H9 (cell line): ENCODE data around the gene PDGFRB. TPM values are rescaled to one million over a fixed set of nuclear protein-coding genes. Genes with fewer than 3 reads are reported as not detected.

Experiments used
- DNase-seq: peaks from one replicate; pipeline ENCODE4 v3.0.0-alpha.2; 2017
- H2AFZ ChIP-seq: one replicate; pipeline ENCODE4 v1.6.1; 2013; ENCODE audit warnings: mild to moderate bottlenecking, low read length, control low read depth, moderate library complexity
- H2AK5ac ChIP-seq: 2 replicates; pipeline ENCODE4 v1.6.1; 2013; ENCODE audit warnings: low read length, control low read depth, mixed read lengths; ENCODE audit not compliant: insufficient read length
- H2BK120ac ChIP-seq: one replicate; pipeline ENCODE4 v1.6.1; 2013; ENCODE audit warnings: low read depth, mild to moderate bottlenecking, low read length, control low read depth, inconsistent platforms; ENCODE audit not compliant: poor library complexity, severe bottlenecking
- H2BK12ac ChIP-seq: 2 replicates; pipeline ENCODE4 v1.6.1; 2013; ENCODE audit warnings: low read length, control low read depth, mixed read lengths, low read depth; ENCODE audit not compliant: insufficient read length
- H2BK15ac ChIP-seq: 2 replicates; pipeline ENCODE4 v1.6.1; 2013; ENCODE audit warnings: low read depth, low read length, control low read depth
- H2BK20ac ChIP-seq: one replicate; pipeline ENCODE4 v1.6.1; 2013; ENCODE audit warnings: low read depth, mild to moderate bottlenecking, low read length, control low read depth, inconsistent platforms; ENCODE audit not compliant: poor library complexity, severe bottlenecking
- H2BK5ac ChIP-seq: 2 replicates; pipeline ENCODE4 v1.6.1; 2013; ENCODE audit warnings: low read length, control low read depth, mixed read lengths; ENCODE audit not compliant: insufficient read length
- H3K14ac ChIP-seq: 2 replicates; pipeline ENCODE4 v1.6.1; 2013; ENCODE audit warnings: low read length, control low read depth; ENCODE audit not compliant: insufficient read depth
- H3K18ac ChIP-seq: 2 replicates; pipeline ENCODE4 v1.6.1; 2013; ENCODE audit warnings: low read depth, mild to moderate bottlenecking, mixed read lengths, low read length, control low read depth; ENCODE audit not compliant: insufficient read length
- H3K23ac ChIP-seq: 2 replicates; pipeline ENCODE4 v1.6.1; 2013; ENCODE audit warnings: low read length, control low read depth, mixed read lengths, low read depth; ENCODE audit not compliant: insufficient read length
- H3K23me2 ChIP-seq: 2 replicates; pipeline ENCODE4 v1.6.1; 2013; ENCODE audit warnings: low read depth, mild to moderate bottlenecking, mixed read lengths, low read length, control low read depth; ENCODE audit not compliant: insufficient read length, poor library complexity, severe bottlenecking
- H3K27ac ChIP-seq: 2 replicates; pipeline ENCODE4 v1.5.1; 2013; ENCODE audit warnings: low read length, control low read depth, mixed read lengths, low read depth; ENCODE audit not compliant: insufficient read length
- H3K27me3 ChIP-seq: 2 replicates; pipeline ENCODE4 v1.6.1; 2013; ENCODE audit warnings: low read length, control low read depth, inconsistent platforms; ENCODE audit not compliant: insufficient read depth
- H3K4ac ChIP-seq: 2 replicates; pipeline ENCODE4 v1.6.1; 2013; ENCODE audit warnings: low read depth, mild to moderate bottlenecking, control low read depth, inconsistent platforms, low read length, moderate library complexity
- H3K4me1 ChIP-seq: 2 replicates; pipeline ENCODE4 v1.6.1; 2013; ENCODE audit warnings: low read length, control low read depth, inconsistent platforms; ENCODE audit not compliant: insufficient read depth
- H3K4me2 ChIP-seq: 2 replicates; pipeline ENCODE4 v1.6.1; 2013; ENCODE audit warnings: low read length, control low read depth, mixed read lengths; ENCODE audit not compliant: insufficient read length, insufficient read depth
- H3K56ac ChIP-seq: 2 replicates; pipeline ENCODE4 v1.6.1; 2013; ENCODE audit warnings: low read depth, mild to moderate bottlenecking, mixed read lengths, low read length, control low read depth; ENCODE audit not compliant: insufficient read length
- H3K79me1 ChIP-seq: 2 replicates; pipeline ENCODE4 v1.6.1; 2013; ENCODE audit warnings: low read depth, mild to moderate bottlenecking, moderate library complexity, low read length, control low read depth, inconsistent platforms; ENCODE audit not compliant: insufficient read depth, poor library complexity, severe bottlenecking
- H3K79me2 ChIP-seq: 2 replicates; pipeline ENCODE4 v1.6.1; 2013; ENCODE audit warnings: low read length, control low read depth, inconsistent platforms; ENCODE audit not compliant: insufficient read depth
- H3K9ac ChIP-seq: 2 replicates; pipeline ENCODE4 v1.6.1; 2013; ENCODE audit warnings: low read length, control low read depth, mixed read lengths; ENCODE audit not compliant: insufficient read length; ENCODE audit errors: extremely low read depth
- H3K9me3 ChIP-seq: one replicate; pipeline ENCODE4 v1.6.1; 2013; ENCODE audit warnings: low read depth, low read length, inconsistent platforms; ENCODE audit not compliant: control insufficient read depth
- H3T11ph ChIP-seq: one replicate; pipeline ENCODE4 v1.6.1; 2013; ENCODE audit warnings: mild to moderate bottlenecking, low read length, control low read depth, inconsistent platforms
- H4K20me1 ChIP-seq: one replicate; pipeline ENCODE4 v1.6.1; 2013; ENCODE audit not compliant: control insufficient read depth, insufficient read length, insufficient read depth
- H4K5ac ChIP-seq: 2 replicates; pipeline ENCODE4 v1.6.1; 2013; ENCODE audit warnings: low read depth, mild to moderate bottlenecking, mixed read lengths, low read length, control low read depth; ENCODE audit not compliant: insufficient read length
- H4K8ac ChIP-seq: replicated peaks from 2 replicates; pipeline ENCODE4 v1.6.1; 2013; ENCODE audit warnings: low read length, control low read depth, mixed read lengths, low read depth; ENCODE audit not compliant: insufficient read length
- H4K91ac ChIP-seq: 2 replicates; pipeline ENCODE4 v1.6.1; 2013; ENCODE audit warnings: low read depth, mild to moderate bottlenecking, moderate library complexity, mixed read lengths, low read length, control low read depth; ENCODE audit not compliant: insufficient read length
- H3K27ac Mint-ChIP-seq, 3 experiments: 2 replicates in 2 of 3; 3 replicates in 1 of 3; pipeline ENCODE4 v1.8.0; 2020 to 2021; ENCODE audit warnings: mixed read lengths in 3 of 3, mild to moderate bottlenecking in 1 of 3, moderate library complexity in 1 of 3
- H3K27me3 Mint-ChIP-seq: 2 replicates; pipeline ENCODE4 v1.8.0; 2021; ENCODE audit warnings: low read depth, mild to moderate bottlenecking, moderate library complexity, mixed read lengths
- H3K36me3 Mint-ChIP-seq, 3 experiments: 2 replicates in 2 of 3; 3 replicates in 1 of 3; pipeline ENCODE4 v1.8.0; 2020 to 2021; ENCODE audit warnings: low read depth in 3 of 3, mixed read lengths in 3 of 3; ENCODE audit not compliant: insufficient read depth in 1 of 3
- H3K4me1 Mint-ChIP-seq, 2 experiments: 2 replicates each; pipeline ENCODE4 v1.8.0; 2020; ENCODE audit warnings: mixed read lengths in 2 of 2
- H3K4me3 Mint-ChIP-seq, 2 experiments: 2 replicates in 1 of 2; 3 replicates in 1 of 2; pipeline ENCODE4 v1.8.0; 2020 to 2021; ENCODE audit warnings: mild to moderate bottlenecking in 2 of 2, mixed read lengths in 2 of 2, moderate library complexity in 1 of 2
- H3K9me3 Mint-ChIP-seq, 2 experiments: 2 replicates in 1 of 2; 3 replicates in 1 of 2; pipeline ENCODE4 v1.8.0; 2020; ENCODE audit warnings: mild to moderate bottlenecking in 2 of 2, mixed read lengths in 2 of 2, moderate library complexity in 1 of 2
- WGBS: extraction: QIAGEN DNeasy Blood & Tissue Kit; methylation state at CpG from one replicate; pipeline ENCODE4 v1.1.7; 2013; ENCODE audit warnings: missing lambda C conversion rate, low lambda C conversion rate, mixed read lengths; ENCODE audit not compliant: insufficient read length; ENCODE audit errors: extremely low coverage; 5-methylcytosine and 5-hydroxymethylcytosine counted together
- total RNA-seq: library from RNA; stranded (reverse); gene quantifications from 2 replicates; pipeline ENCODE4 v1.2.1, GENCODE V29; 2021
- TF ChIP-seq, protein P1 (sequence below): fragments of 200-600 bp; sonication (generic); conservative IDR thresholded peaks from 3 replicates; pipeline ENCODE4 v1.8.0; 2021; ENCODE audit warnings: antibody characterized with exemption, mild to moderate bottlenecking

PDGFRB gene
- total RNA-seq, 1 experiment from 2014 or later, result 2.2 TPM

DNA sequence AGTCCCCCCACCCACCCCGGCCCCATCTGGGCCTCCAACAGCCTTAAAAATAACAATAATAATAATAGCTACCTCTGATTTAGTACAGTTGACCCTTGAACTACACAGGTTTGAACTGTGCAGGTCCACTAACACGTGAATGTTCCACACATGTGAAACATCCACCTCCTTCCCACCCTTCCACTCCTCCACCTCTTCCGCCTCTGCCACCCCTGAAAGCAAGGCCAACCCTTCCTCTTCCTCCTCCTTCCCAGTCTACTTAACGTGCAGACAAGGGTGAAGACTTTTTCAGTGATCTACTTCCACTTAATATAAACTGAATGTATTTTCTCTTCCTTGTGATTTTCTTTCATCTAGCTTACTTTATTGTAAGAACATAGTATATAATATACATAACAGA lies 10.8 kb downstream of the PDGFRB start:
- H4K20me1 ChIP-seq, result no peaks in the 10 kb centered on the region
- H3K79me1 ChIP-seq, result no peaks in the 10 kb centered on the region
- no peaks in the 10 kb centered on the region for H3K9me3 Mint-ChIP-seq
- peak overlapping the region in 1 of 2 experiments; percentile 6; a peak in 1 of 5 replicates for H3K4me3 Mint-ChIP-seq
- H3K27ac ChIP-seq, result no peak overlapping the region
- peaks cover 4% of the 10 kb centered on the region; the same call in 1 of the 2 replicates for H3K27me3 Mint-ChIP-seq
- H2BK12ac ChIP-seq, result no peak overlapping the region
- H3K4me1 Mint-ChIP-seq, result peaks cover 27 to 40% of the 10 kb centered on the region in 2 experiments
- no peaks in the 10 kb centered on the region for H3K36me3 Mint-ChIP-seq
- H3K27ac Mint-ChIP-seq, result peak overlapping the region in 2 of 3 experiments; percentile 1 to 52; a peak in 2 of 7 replicates
- WGBS, result no CpG with 5 or more reads among the region's 4 CpGs
- no peaks in the 10 kb centered on the region for H3K9me3 ChIP-seq
- H3K56ac ChIP-seq, result no peak overlapping the region
- H3K27me3 ChIP-seq, result no peaks in the 10 kb centered on the region
- peak overlapping the region; percentile 33 for H3K18ac ChIP-seq
- TF ChIP-seq, protein P1, sequence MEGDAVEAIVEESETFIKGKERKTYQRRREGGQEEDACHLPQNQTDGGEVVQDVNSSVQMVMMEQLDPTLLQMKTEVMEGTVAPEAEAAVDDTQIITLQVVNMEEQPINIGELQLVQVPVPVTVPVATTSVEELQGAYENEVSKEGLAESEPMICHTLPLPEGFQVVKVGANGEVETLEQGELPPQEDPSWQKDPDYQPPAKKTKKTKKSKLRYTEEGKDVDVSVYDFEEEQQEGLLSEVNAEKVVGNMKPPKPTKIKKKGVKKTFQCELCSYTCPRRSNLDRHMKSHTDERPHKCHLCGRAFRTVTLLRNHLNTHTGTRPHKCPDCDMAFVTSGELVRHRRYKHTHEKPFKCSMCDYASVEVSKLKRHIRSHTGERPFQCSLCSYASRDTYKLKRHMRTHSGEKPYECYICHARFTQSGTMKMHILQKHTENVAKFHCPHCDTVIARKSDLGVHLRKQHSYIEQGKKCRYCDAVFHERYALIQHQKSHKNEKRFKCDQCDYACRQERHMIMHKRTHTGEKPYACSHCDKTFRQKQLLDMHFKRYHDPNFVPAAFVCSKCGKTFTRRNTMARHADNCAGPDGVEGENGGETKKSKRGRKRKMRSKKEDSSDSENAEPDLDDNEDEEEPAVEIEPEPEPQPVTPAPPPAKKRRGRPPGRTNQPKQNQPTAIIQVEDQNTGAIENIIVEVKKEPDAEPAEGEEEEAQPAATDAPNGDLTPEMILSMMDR, result no peak
- H2BK5ac ChIP-seq, result no peak overlapping the region
- no peak overlapping the region for H4K5ac ChIP-seq
- no peak overlapping the region for H3K4ac ChIP-seq
- H3K23ac ChIP-seq, result no peak overlapping the region
- no peaks in the 10 kb centered on the region for H3K79me2 ChIP-seq
- no peak overlapping the region for H4K91ac ChIP-seq
- no peak overlapping the region for H2AFZ ChIP-seq
- no peak overlapping the region for H2BK120ac ChIP-seq
- H2AK5ac ChIP-seq, result no peak overlapping the region
- no peak overlapping the region for H3K4me2 ChIP-seq
- H3K14ac ChIP-seq, result no peak overlapping the region
- no peaks in the 10 kb centered on the region for H3K23me2 ChIP-seq
- H2BK20ac ChIP-seq, result no peak overlapping the region
- H2BK15ac ChIP-seq, result no peak overlapping the region
- H3K4me1 ChIP-seq, result peaks cover 5% of the 10 kb centered on the region; the same call in 1 of the 2 replicates
- no peak for DNase-seq
- H3T11ph ChIP-seq, result no peak overlapping the region
- H3K9ac ChIP-seq, result no peak overlapping the region
- H4K8ac ChIP-seq, result no peak overlapping the region
